Naive thymus-derived CD4-positive, alpha-beta T cell (primary cell): ENCODE measurements around the gene ADRM1. TPM values are rescaled to one million over a fixed set of nuclear protein-coding genes. Genes with fewer than 3 reads are reported as not detected.

ENCODE experiments used
- ATAC-seq: fragments of 150-1000 bp; cut with Tn5 transposase; 2 replicates; pipeline ENCODE4 v1.10.0; 2021; ENCODE audit warnings: mild to moderate bottlenecking, moderate library complexity
- CTCF ChIA-PET: fragments of 350-600 bp; sonication (Branson Sonifier 250); formaldehyde crosslinking; loops from one replicate; lab custom pipeline; 2021; ENCODE audit warnings: antibody characterized with exemption; lab: Charles Lee
- POLR2A ChIA-PET: fragments of 350-600 bp; sonication (Branson Sonifier 250); formaldehyde crosslinking; loops from one replicate; lab custom pipeline; 2021; ENCODE audit warnings: antibody characterized with exemption, inconsistent platforms; lab: Charles Lee
- DNase-seq, 9 donors: peaks; one replicate each; pipeline versions ENCODE4 v3.0.0 to v3.0.0-alpha.2; 2020 to 2022; ENCODE audit warnings: mixed read lengths in 1 of 9
- H3K27ac ChIP-seq: one replicate; pipeline ENCODE4 v1.7.0; 2013; ENCODE audit warnings: mild to moderate bottlenecking, low read depth, low read length, moderate library complexity
- H3K27me3 ChIP-seq, 2 donors: one replicate each; pipeline ENCODE4 v1.7.0; 2013; ENCODE audit warnings: low read length in 2 of 2, mild to moderate bottlenecking in 2 of 2, moderate library complexity in 2 of 2; ENCODE audit not compliant: control insufficient read depth in 2 of 2, insufficient read depth in 2 of 2
- H3K36me3 ChIP-seq, 3 experiments: 1 replicate in 2 of 3; 2 replicates in 1 of 3; pipeline ENCODE4 v1.7.0; 2013; ENCODE audit warnings: low read length in 3 of 3, mild to moderate bottlenecking in 3 of 3, moderate library complexity in 1 of 3; ENCODE audit not compliant: insufficient read depth in 3 of 3, control insufficient read depth in 2 of 3
- H3K4me1 ChIP-seq, 2 donors: one replicate each; pipeline ENCODE4 v1.7.0; 2013; ENCODE audit warnings: low read length in 2 of 2, mild to moderate bottlenecking in 2 of 2, moderate library complexity in 1 of 2; ENCODE audit not compliant: control insufficient read depth in 2 of 2, insufficient read depth in 2 of 2
- H3K4me3 ChIP-seq: 2 replicates; pipeline ENCODE4 v1.7.0; 2013; ENCODE audit warnings: mild to moderate bottlenecking, low read length
- H3K9me3 ChIP-seq, 3 experiments: 1 replicate in 2 of 3; 2 replicates in 1 of 3; pipeline ENCODE4 v1.7.0; 2013; ENCODE audit warnings: low read length in 3 of 3; ENCODE audit not compliant: control insufficient read depth in 2 of 3
- H3K27ac Mint-ChIP-seq, 9 donors: one replicate each; pipeline ENCODE4 v1.8.0; 2020 to 2022; ENCODE audit warnings: mixed read lengths in 9 of 9, mild to moderate bottlenecking in 8 of 9, moderate library complexity in 5 of 9, inconsistent platforms in 2 of 9
- H3K27me3 Mint-ChIP-seq, 5 donors: one replicate each; pipeline ENCODE4 v1.8.0; 2021 to 2022; ENCODE audit warnings: mixed read lengths in 5 of 5, mild to moderate bottlenecking in 1 of 5
- H3K36me3 Mint-ChIP-seq, 5 donors: one replicate each; pipeline ENCODE4 v1.8.0; 2020 to 2022; ENCODE audit warnings: mixed read lengths in 5 of 5, mild to moderate bottlenecking in 3 of 5, inconsistent platforms in 1 of 5
- H3K4me1 Mint-ChIP-seq, 7 donors: one replicate each; pipeline ENCODE4 v1.8.0; 2020 to 2022; ENCODE audit warnings: mixed read lengths in 7 of 7, mild to moderate bottlenecking in 3 of 7, inconsistent platforms in 1 of 7
- H3K4me3 Mint-ChIP-seq, 10 donors: one replicate each; pipeline ENCODE4 v1.8.0; 2020 to 2022; ENCODE audit warnings: mild to moderate bottlenecking in 10 of 10, mixed read lengths in 10 of 10, moderate library complexity in 6 of 10, inconsistent platforms in 2 of 10
- H3K9me3 Mint-ChIP-seq, 11 donors: one replicate each; pipeline ENCODE4 v1.8.0; 2020 to 2022; ENCODE audit warnings: mixed read lengths in 11 of 11, mild to moderate bottlenecking in 4 of 11, inconsistent platforms in 1 of 11, moderate library complexity in 1 of 11
- intact Hi-C, 2 donors: fragments of 100-400 bp; cut with micrococcal nuclease; formaldehyde crosslinking; loops; one replicate each; pipeline ENCODE4 v1.15.1; 2023
- polyA plus RNA-seq, 2 donors: library from polyadenylated mRNA; unstranded; fragments of 300-500 nt; fragmentation: Illumina TruSeq; gene quantifications; one replicate each; pipeline ENCODE4 v1.2.3, GENCODE V29; 2021
- total RNA-seq, 6 experiments: library from RNA in 5 of 6; stranded (reverse) in 5 of 6; gene quantifications; 1 replicate in 5 of 6; 2 replicates in 1 of 6; pipeline ENCODE4 v1.2.3 and lab custom pipeline; 2021 to 2026

The ADRM1 gene
- total and polyA plus RNA-seq, 7 experiments from 2014 or later, result 51.3 to 117 (median 56.1) TPM

DNA sequence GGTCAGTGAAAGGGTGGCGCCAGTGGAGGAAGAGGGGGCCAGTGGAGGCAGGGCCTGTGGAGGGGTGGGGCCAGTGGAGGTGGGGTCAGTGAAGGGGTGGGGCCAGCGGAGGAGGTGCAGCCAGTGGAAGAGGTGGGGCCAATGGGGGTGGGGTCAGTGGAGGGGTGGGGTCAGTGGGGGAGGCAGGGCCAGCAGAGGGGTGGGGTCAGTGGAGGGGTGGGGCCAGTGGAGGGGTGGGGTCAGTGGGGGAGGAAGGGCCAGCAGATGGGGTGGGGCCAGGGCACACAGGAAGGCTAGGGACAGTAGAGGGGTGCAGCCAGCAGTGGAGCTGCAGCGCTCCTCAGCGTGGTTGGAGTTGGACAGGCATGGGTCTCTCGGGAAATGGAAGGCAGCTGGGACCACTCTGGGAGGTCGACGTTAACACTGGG is 18.7 kb downstream of the ADRM1 start:
- Mint-ChIP-seq H3K36me3 (no peaks in the 10 kb centered on the region), H3K4me1 (peaks cover 0 to 6% (median 0%) of the 10 kb centered on the region in 7 donors), H3K4me3 (no peak overlapping the region), H3K9me3 (peaks cover 0 to 2% (median 0%) of the 10 kb centered on the region in 11 donors), H3K27ac (no peak overlapping the region), H3K27me3 (no peaks in the 10 kb centered on the region)
- ATAC-seq (peak; percentile 44), DNase-seq (no peak)
- POLR2A ChIA-PET, result no interaction called here
- Histone ChIP-seq H3K4me1 (no peaks in the 10 kb centered on the region), H3K9me3 (no peaks in the 10 kb centered on the region), H3K4me3 (no peak overlapping the region), H3K27ac (no peak overlapping the region), H3K27me3 (no peaks in the 10 kb centered on the region), H3K36me3 (no peaks in the 10 kb centered on the region)
- intact Hi-C loops, result no loop called here
- CTCF ChIA-PET, result no interaction called here

DNA sequence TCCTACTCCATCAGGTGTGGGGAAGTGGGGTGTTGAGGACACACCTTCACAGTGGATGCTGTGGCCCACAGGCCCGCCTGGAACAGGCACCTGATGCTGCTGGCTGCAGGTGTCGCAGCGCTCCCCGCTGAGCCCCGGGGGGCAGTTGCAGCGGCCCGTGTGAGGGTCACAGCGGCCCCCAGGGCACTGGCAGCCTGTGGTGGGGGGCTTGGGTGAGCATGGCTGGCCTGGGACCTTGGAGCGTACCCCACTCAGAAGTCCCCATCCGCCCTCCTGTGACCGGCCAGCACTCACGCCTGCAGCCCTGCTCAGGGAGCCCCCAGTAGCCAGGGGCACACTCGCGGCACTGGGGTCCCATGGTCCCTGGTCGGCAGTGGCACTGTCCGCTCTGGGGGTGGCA is 19.2 kb downstream of the ADRM1 start:
- CTCF ChIA-PET, result no interaction called here
- H3K27me3 ChIP-seq, result no peaks in the 10 kb centered on the region
- no peaks in the 10 kb centered on the region for H3K4me1 ChIP-seq
- H3K27ac ChIP-seq, result no peak overlapping the region
- H3K9me3 Mint-ChIP-seq, result peaks cover 0 to 2% (median 0%) of the 10 kb centered on the region in 11 donors
- no peaks in the 10 kb centered on the region for H3K36me3 Mint-ChIP-seq
- DNase-seq (no peak), ATAC-seq (no peak)
- no peaks in the 10 kb centered on the region for H3K36me3 ChIP-seq
- POLR2A ChIA-PET, result no interaction called here
- peaks cover 0 to 6% (median 0%) of the 10 kb centered on the region in 7 donors for H3K4me1 Mint-ChIP-seq
- no peak overlapping the region for H3K27ac Mint-ChIP-seq
- H3K9me3 ChIP-seq, result no peaks in the 10 kb centered on the region
- no peak overlapping the region for H3K4me3 Mint-ChIP-seq
- no peak overlapping the region for H3K4me3 ChIP-seq
- H3K27me3 Mint-ChIP-seq, result no peaks in the 10 kb centered on the region
- intact Hi-C loops, result no loop called here

DNA sequence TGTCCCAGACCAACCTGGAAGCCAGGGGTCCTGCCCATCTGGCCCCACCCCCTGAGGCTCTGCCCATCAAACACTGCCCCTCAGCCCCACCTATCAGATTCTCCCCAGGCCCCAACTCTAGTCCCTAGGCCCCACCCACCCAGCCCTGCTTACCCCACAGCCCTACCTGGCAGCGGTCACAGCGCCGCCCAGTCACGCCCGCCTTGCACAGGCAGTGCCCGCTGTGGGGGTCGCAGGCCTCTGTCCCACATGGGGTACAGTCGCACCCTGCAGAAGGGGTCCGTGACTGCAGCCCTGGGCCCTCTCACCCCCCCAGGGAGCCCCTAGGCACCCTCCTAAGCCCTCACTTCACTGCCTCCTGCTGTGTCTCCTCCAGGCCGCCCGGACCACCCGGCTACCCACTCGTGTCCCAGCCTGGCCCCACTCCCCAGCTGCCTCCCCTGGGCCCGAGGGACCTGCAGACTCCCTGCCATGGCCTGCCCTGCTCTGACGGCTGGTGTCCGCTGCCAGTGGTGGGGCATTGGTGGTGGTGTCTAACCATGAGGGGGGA is 19.8 kb downstream of the ADRM1 start:
- H3K9me3 ChIP-seq, result no peaks in the 10 kb centered on the region
- H3K36me3 Mint-ChIP-seq, result no peaks in the 10 kb centered on the region
- H3K9me3 Mint-ChIP-seq, result peaks cover 0 to 2% (median 0%) of the 10 kb centered on the region in 11 donors
- H3K4me1 Mint-ChIP-seq, result peaks cover 0 to 6% (median 0%) of the 10 kb centered on the region in 7 donors
- CTCF ChIA-PET, result no interaction called here
- DNase-seq (no peak), ATAC-seq (no peak)
- H3K36me3 ChIP-seq, result no peaks in the 10 kb centered on the region
- H3K27me3 ChIP-seq, result no peaks in the 10 kb centered on the region
- intact Hi-C loops, result no loop called here
- H3K27ac Mint-ChIP-seq, result no peak overlapping the region
- no peak overlapping the region for H3K27ac ChIP-seq
- H3K4me1 ChIP-seq, result no peaks in the 10 kb centered on the region
- H3K27me3 Mint-ChIP-seq, result no peaks in the 10 kb centered on the region
- H3K4me3 ChIP-seq, result no peak overlapping the region
- POLR2A ChIA-PET, result no interaction called here
- H3K4me3 Mint-ChIP-seq, result no peak overlapping the region

DNA sequence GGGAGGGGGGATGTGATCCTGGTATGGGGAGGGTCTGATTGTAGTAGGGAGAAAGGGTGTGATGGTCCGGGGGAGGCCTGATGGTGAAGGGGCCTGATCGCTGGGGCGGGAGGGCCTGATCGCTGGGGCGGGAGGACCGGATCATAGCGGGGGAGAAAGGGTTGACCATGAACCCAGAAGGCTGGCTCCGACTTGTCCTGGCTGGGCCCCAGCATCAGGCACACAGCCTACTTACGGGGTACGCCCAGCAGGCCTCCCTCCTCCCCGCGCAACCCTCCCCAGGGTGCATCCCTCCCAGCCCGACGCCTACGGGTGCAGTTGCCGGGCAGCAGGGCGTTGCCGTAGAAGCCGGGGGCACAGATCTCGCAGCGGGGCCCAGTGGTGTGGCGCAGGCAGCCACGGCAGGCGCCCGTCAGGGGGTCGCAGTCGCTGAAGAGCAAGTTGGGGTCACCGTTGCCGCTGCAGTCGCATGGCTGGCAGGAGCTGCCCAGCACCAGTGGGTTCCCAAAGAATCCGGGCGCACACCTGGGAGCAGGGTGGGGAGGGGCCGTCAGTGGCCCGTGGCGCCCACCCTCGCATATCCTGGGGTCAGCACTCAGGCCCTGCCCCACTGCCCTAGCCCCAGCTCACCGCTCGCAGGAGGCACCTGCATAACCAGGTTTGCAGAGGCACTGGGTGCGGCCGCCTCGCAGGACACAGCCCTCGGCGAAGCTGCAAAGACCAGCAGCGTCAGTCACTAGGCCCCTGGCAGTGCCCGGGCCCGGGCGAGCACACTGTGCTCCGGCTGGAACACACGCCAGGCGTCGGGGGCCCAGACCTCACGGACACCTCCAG is 20.6 kb downstream of the ADRM1 start:
- Mint-ChIP-seq H3K36me3 (no peaks in the 10 kb centered on the region), H3K27ac (no peak overlapping the region), H3K9me3 (peaks cover 0 to 2% (median 0%) of the 10 kb centered on the region in 11 donors), H3K4me3 (no peak overlapping the region), H3K4me1 (peaks cover 0 to 6% (median 0%) of the 10 kb centered on the region in 7 donors), H3K27me3 (no peaks in the 10 kb centered on the region)
- Histone ChIP-seq H3K27ac (no peak overlapping the region), H3K9me3 (no peaks in the 10 kb centered on the region), H3K36me3 (no peaks in the 10 kb centered on the region), H3K27me3 (no peaks in the 10 kb centered on the region), H3K4me1 (no peaks in the 10 kb centered on the region), H3K4me3 (no peak overlapping the region)
- intact Hi-C loops, result no loop called here
- ChIA-PET POLR2A (no interaction called here), CTCF (no interaction called here)
- ATAC-seq, result no peak
- DNase-seq, result no peak

DNA sequence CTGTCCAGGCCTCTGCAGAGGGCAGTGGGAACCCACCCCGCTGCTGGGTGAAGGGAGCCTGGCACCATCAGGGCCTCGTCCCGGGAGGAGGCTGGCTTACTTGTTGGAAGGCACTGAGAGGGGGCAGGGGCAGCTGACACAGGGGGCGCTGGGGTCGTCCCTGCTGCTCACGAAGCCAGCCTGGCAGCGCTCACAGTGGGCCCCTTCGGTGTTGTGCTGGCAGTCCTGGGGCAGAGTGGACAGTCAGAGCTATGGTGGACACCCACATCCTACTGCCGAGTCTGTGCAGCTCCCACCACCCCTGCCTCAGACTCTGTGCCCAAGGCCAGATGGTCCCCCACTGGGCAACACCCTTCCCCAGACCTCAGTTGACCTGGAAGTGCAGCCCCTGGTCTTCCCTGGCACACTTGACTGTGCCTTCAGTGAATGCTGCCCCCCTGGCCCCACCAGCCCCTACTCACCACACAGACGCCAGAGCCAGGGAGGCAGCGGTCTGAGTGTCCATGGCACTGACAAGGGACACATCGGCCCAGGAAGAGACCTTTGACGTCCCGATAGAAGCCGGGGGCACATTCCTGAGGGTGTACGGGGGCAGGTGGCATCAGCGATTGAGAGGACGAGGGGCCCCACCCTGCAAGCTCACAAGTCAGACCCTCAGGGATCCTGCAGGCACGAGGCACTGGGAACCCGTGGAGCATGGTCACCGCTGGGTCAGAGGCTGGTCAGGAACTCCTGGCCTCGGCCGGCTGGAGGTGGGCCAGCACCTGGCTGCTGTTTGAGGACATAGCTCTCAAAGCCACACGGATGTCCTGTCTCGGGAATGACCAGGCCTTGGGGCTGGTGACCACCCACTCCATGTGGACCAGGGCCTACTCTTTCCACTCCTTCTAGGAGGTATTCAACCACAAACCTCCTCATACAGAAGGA is 21.4 kb downstream of the ADRM1 start:
- H3K36me3 ChIP-seq, result no peaks in the 10 kb centered on the region
- DNase-seq (no peak), ATAC-seq (no peak)
- H3K4me3 Mint-ChIP-seq, result no peak overlapping the region
- no peak overlapping the region for H3K27ac Mint-ChIP-seq
- H3K4me1 ChIP-seq, result no peaks in the 10 kb centered on the region
- no peaks in the 10 kb centered on the region for H3K36me3 Mint-ChIP-seq
- ChIA-PET POLR2A (no interaction called here), CTCF (no interaction called here)
- peaks cover 0 to 6% (median 0%) of the 10 kb centered on the region in 7 donors for H3K4me1 Mint-ChIP-seq
- no peak overlapping the region for H3K27ac ChIP-seq
- H3K4me3 ChIP-seq, result no peak overlapping the region
- H3K27me3 ChIP-seq, result no peaks in the 10 kb centered on the region
- H3K9me3 ChIP-seq, result no peaks in the 10 kb centered on the region
- H3K27me3 Mint-ChIP-seq, result no peaks in the 10 kb centered on the region
- H3K9me3 Mint-ChIP-seq, result peaks cover 0 to 2% (median 0%) of the 10 kb centered on the region in 11 donors
- intact Hi-C loops, result no loop called here

DNA sequence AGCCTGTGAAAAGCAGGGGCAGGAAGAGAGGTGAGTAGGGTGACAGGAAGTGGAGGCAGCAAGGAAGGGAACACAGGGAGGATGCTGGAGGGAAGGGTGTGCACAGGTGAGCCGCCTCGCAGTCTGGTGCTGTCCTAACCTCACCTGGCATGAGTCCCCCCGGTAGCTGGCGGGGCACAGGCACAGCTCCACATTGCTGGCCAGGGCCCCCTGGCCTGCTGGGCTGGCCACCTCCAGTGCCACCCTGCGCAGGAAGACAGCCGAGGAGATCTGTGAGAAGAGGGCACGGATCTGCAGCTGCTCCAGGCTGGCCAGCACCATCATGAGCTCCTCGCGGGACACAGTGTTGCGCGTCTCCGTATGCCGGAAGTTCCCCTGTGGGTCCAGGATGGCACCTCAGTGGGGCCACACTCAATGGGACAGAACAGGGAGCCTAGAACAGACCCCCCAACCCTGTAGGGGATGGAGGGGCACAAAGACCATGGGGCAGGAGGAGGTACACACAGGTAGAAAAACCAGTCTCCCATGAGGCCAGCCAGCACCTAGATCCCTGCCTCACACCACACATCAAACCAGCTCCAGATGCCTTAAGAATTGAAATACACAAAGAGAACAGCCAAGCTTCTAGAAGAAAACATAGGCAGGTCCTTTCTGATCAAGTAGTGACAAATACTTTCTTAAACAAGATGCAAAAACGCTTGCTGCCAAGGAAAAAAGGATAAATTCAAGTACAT is 22.5 kb downstream of the ADRM1 start:
- Mint-ChIP-seq H3K4me1 (peaks cover 0 to 6% (median 0%) of the 10 kb centered on the region in 7 donors), H3K27me3 (no peaks in the 10 kb centered on the region), H3K4me3 (no peak overlapping the region), H3K9me3 (peaks cover 0 to 2% (median 0%) of the 10 kb centered on the region in 11 donors), H3K36me3 (no peaks in the 10 kb centered on the region), H3K27ac (no peak overlapping the region)
- no peaks in the 10 kb centered on the region for H3K4me1 ChIP-seq
- CTCF ChIA-PET, result no interaction called here
- no peaks in the 10 kb centered on the region for H3K9me3 ChIP-seq
- POLR2A ChIA-PET, result no interaction called here
- intact Hi-C loops, result no loop called here
- ATAC-seq (no peak), DNase-seq (peak in 1 of 9 donors; percentile 4)
- no peaks in the 10 kb centered on the region for H3K27me3 ChIP-seq
- no peaks in the 10 kb centered on the region for H3K36me3 ChIP-seq
- H3K27ac ChIP-seq, result no peak overlapping the region
- H3K4me3 ChIP-seq, result no peak overlapping the region
